NCI-H526 (cell line): ENCODE data around the gene GDF3.
"Not testable (repeated sequence)": the region's sequence is repeated elsewhere in the genome, so short reads cannot be mapped to it uniquely, and the experiment has no call there.

Source experiments
- DNase-seq, 2 experiments: peaks; one replicate each; lab custom pipeline; 2025; lab: John Stamatoyannopoulos, UW

The GDF3 gene

DNA sequence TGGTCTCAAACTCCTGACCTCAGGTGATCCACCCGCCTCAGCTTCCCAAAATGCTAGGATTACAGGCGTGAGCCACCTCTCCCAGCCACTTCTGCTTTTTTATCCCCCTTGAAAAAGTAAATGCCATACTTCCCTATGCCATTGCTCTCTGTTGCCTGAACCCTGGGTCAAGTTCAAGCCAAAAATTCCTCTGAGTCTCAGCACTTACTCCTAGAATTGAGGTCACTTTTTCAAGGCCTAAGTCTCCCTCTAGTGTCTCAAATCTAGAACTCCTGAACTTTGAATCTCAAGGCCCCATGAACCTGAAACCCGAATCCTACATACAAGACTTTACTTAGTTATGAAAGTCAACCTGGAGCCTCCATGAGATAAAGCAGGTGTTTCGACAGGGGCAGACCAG lies 28.4 kb downstream of the GDF3 start:
- DNase-seq = peak; percentile 18 to 49

GRCh38 chr12:7666595-7666994 lies 29.0 kb downstream of the GDF3 start:
- peak in 1 of 2 experiments; percentile 5 for DNase-seq

- DNase-seq = no peak
Measured at GRCh38 chr12:7661741-7662140, 33.8 kb downstream of the GDF3 start.

DNA sequence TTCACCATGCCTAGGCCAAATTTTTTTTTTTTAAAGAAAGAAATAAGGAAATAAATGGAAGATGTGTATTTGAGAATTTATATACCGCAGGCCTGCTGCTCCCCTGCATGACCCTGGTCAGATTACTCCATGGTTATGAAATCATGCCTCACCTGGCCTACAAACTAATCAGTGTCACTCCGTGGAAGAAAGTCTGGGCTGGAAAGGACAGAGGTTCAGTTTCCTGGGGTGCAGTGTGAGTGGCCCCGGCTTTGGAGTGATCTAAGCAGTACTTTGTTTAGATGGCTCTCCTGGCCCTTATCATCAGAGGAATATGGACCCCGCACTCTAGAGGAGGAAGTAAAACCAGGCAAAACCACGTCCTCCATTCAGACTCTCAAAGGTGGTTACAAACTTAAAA lies 39.5 kb downstream of the GDF3 start:
- no peak for DNase-seq

DNA sequence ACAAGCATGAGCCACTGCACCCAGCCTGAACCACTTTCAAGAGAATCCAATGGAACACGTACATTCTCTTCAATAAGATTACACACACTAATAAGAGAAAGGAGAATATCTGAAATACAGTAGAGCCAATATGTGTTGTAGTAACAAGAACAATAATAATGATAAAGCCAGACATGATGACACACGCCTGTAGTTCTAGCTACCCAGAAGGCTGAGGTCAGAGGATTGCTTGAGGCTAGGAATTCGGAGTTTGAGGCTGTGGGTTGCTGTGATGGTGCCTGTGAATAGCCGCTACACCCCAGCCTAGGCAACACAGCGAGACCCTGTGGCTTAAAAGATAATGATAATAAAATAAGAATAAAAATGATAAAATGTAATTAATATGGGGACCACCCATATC lies 45.5 kb downstream of the GDF3 start:
- DNase-seq = no peak

- no peak for DNase-seq
Measured at GRCh38 chr12:7647071-7647470, 48.5 kb downstream of the GDF3 start.

- peak; percentile 90 to 91 for DNase-seq
Measured at GRCh38 chr12:7646178-7646475, 49.4 kb downstream of the GDF3 start.

- peak; percentile 90 to 91 for DNase-seq
Measured at GRCh38 chr12:7645395-7646177, 50.0 kb downstream of the GDF3 start.

DNA sequence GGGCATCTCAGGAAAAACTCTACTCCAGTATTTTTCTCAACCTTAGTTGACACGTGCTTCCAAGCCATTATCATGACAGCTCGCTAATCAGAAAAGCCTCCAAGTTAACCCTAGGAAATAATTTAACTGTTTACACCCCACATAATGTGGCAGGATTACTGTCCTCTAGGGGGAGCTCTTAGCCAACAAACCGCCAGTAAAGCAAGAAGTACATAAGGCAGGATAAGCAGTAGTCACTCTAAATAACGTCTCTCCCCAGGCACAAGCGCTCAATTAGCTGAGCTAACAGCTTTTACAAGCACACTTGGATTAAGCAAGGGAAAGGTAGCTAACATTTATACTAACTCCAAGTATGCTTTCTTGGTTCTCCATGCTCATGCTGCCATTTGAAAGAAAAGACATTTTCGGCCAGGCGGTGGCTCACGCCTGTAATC lies 52.7 kb downstream of the GDF3 start:
- DNase-seq = peak; percentile 6 to 65

- DNase-seq = no peak
Measured at GRCh38 chr12:7642287-7642686, 53.3 kb downstream of the GDF3 start.

GRCh38 chr12:7640123-7640995 lies 55.2 kb downstream of the GDF3 start:
- DNase-seq = not testable (repeated sequence)
